ENCODE results near the gene ABCA13.

Gene ABCA13

GRCh38 chr7:48563334-48563733 lies 392.1 kb downstream of the ABCA13 start:
- TF ChIP-seq, protein P1, sequence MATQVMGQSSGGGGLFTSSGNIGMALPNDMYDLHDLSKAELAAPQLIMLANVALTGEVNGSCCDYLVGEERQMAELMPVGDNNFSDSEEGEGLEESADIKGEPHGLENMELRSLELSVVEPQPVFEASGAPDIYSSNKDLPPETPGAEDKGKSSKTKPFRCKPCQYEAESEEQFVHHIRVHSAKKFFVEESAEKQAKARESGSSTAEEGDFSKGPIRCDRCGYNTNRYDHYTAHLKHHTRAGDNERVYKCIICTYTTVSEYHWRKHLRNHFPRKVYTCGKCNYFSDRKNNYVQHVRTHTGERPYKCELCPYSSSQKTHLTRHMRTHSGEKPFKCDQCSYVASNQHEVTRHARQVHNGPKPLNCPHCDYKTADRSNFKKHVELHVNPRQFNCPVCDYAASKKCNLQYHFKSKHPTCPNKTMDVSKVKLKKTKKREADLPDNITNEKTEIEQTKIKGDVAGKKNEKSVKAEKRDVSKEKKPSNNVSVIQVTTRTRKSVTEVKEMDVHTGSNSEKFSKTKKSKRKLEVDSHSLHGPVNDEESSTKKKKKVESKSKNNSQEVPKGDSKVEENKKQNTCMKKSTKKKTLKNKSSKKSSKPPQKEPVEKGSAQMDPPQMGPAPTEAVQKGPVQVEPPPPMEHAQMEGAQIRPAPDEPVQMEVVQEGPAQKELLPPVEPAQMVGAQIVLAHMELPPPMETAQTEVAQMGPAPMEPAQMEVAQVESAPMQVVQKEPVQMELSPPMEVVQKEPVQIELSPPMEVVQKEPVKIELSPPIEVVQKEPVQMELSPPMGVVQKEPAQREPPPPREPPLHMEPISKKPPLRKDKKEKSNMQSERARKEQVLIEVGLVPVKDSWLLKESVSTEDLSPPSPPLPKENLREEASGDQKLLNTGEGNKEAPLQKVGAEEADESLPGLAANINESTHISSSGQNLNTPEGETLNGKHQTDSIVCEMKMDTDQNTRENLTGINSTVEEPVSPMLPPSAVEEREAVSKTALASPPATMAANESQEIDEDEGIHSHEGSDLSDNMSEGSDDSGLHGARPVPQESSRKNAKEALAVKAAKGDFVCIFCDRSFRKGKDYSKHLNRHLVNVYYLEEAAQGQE (IDR thresholded peaks at IDR 0.05; ENCODE audit: insufficient read depth in 1 of 2, low read depth in 2 of 2, low read length in 2 of 2): no peak
- TF ChIP-seq FOXP2 (optimal IDR thresholded peaks at IDR 0.05; ENCODE audit: borderline replicate concordance, extremely low read depth, extremely low read length, insufficient read depth) (no peak), POLR2AphosphoS5 (IDR thresholded peaks at IDR 0.05; ENCODE audit: low read depth, low read length) (no peak), SIN3A (IDR thresholded peaks at IDR 0.05; ENCODE audit: borderline replicate concordance, insufficient read depth, low read length) (no peak), TAF1 (IDR thresholded peaks at IDR 0.05; ENCODE audit: borderline replicate concordance, insufficient read depth, low read length) (no peak)

DNA sequence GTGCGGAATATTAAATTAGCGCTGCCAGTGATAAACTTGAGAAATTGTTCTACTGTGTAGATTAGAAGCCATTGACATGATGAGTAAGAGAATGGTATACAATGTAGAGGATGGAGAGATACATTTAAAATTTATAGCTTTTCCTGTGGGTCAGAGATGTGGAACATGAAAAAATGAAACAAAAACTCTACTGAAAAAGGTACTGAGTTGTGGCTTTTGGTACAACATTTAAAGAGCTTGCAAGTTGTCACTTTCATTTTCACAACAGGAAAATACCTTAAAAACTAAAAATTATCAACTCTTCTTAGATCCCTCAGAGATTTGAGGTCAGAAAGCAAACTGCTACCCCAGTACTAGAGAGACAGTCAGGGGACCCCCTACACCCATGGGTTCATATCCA lies 404.3 kb downstream of the ABCA13 start:
- TF ChIP-seq FOXP2 (optimal IDR thresholded peaks at IDR 0.05; ENCODE audit: borderline replicate concordance, extremely low read depth, extremely low read length, insufficient read depth) (no peak), SIN3A (IDR thresholded peaks at IDR 0.05; ENCODE audit: borderline replicate concordance, insufficient read depth, low read length) (no peak), TAF1 (IDR thresholded peaks at IDR 0.05; ENCODE audit: borderline replicate concordance, insufficient read depth, low read length) (no peak), POLR2AphosphoS5 (IDR thresholded peaks at IDR 0.05; ENCODE audit: low read depth, low read length) (no peak)
- TF ChIP-seq, protein P1 (IDR thresholded peaks at IDR 0.05; ENCODE audit: insufficient read depth in 1 of 2, low read depth in 2 of 2, low read length in 2 of 2): no peak

- no peak for TF ChIP-seq POLR2AphosphoS5 (IDR thresholded peaks at IDR 0.05; ENCODE audit: low read depth, low read length)
- TF ChIP-seq SIN3A (IDR thresholded peaks at IDR 0.05; ENCODE audit: borderline replicate concordance, insufficient read depth, low read length): no peak
- TF ChIP-seq TAF1 (IDR thresholded peaks at IDR 0.05; ENCODE audit: borderline replicate concordance, insufficient read depth, low read length): no peak
- TF ChIP-seq FOXP2 (optimal IDR thresholded peaks at IDR 0.05; ENCODE audit: borderline replicate concordance, extremely low read depth, extremely low read length, insufficient read depth): no peak
- TF ChIP-seq, protein P1 (IDR thresholded peaks at IDR 0.05; ENCODE audit: insufficient read depth in 1 of 2, low read depth in 2 of 2, low read length in 2 of 2): no peak
Observed at GRCh38 chr7:48587475-48587874, 416.2 kb downstream of the ABCA13 start.

GRCh38 chr7:48594349-48594748 lies 423.1 kb downstream of the ABCA13 start:
- TF ChIP-seq FOXP2 (optimal IDR thresholded peaks at IDR 0.05; ENCODE audit: borderline replicate concordance, extremely low read depth, extremely low read length, insufficient read depth) (no peak), TAF1 (IDR thresholded peaks at IDR 0.05; ENCODE audit: borderline replicate concordance, insufficient read depth, low read length) (no peak), POLR2AphosphoS5 (IDR thresholded peaks at IDR 0.05; ENCODE audit: low read depth, low read length) (no peak), SIN3A (IDR thresholded peaks at IDR 0.05; ENCODE audit: borderline replicate concordance, insufficient read depth, low read length) (no peak)
- TF ChIP-seq, protein P1 (IDR thresholded peaks at IDR 0.05; ENCODE audit: insufficient read depth in 1 of 2, low read depth in 2 of 2, low read length in 2 of 2): no peak

GRCh38 chr7:48595756-48596155 lies 424.5 kb downstream of the ABCA13 start:
- TF ChIP-seq TAF1 (IDR thresholded peaks at IDR 0.05; ENCODE audit: borderline replicate concordance, insufficient read depth, low read length) (no peak), POLR2AphosphoS5 (IDR thresholded peaks at IDR 0.05; ENCODE audit: low read depth, low read length) (no peak), FOXP2 (optimal IDR thresholded peaks at IDR 0.05; ENCODE audit: borderline replicate concordance, extremely low read depth, extremely low read length, insufficient read depth) (no peak), SIN3A (IDR thresholded peaks at IDR 0.05; ENCODE audit: borderline replicate concordance, insufficient read depth, low read length) (no peak)
- TF ChIP-seq, protein P1 (IDR thresholded peaks at IDR 0.05; ENCODE audit: insufficient read depth in 1 of 2, low read depth in 2 of 2, low read length in 2 of 2): no peak
